Neural cell (in vitro differentiated cells): ENCODE measurements around the gene PSMD11.

Experiments used
- EZH2 ChIP-seq: fragments of 200-600, 300-800 bp; shearing (Covaris generic), sonication (generic); IDR thresholded peaks from 2 replicates; pipeline ENCODE4 v1.6.1; 2014; ENCODE audit warnings: antibody characterized with exemption, low read length, borderline replicate concordance, mild to moderate bottlenecking; ENCODE audit not compliant: insufficient read depth, poor library complexity, severe bottlenecking
- POLR2AphosphoS5 ChIP-seq: IDR thresholded peaks from 2 replicates; pipeline ENCODE4 v1.6.1; 2012
- SMC3 ChIP-seq: fragments of 450-650 bp; conservative IDR thresholded peaks from 2 replicates; pipeline ENCODE4 v1.6.1; 2014; ENCODE audit warnings: antibody characterized with exemption, mild to moderate bottlenecking, moderate library complexity; ENCODE audit not compliant: poor library complexity
- TAF1 ChIP-seq: IDR thresholded peaks from 2 replicates; pipeline ENCODE4 v1.6.1; 2012; ENCODE audit warnings: low read depth
- TF ChIP-seq, protein P1 (sequence below): fragments of 450-650 bp; IDR thresholded peaks from 2 replicates; pipeline ENCODE4 v1.5.1; 2014; ENCODE audit warnings: antibody characterized with exemption, mild to moderate bottlenecking, moderate library complexity; ENCODE audit not compliant: poor library complexity, severe bottlenecking
- TF ChIP-seq, protein P2 (sequence below): IDR thresholded peaks from 2 replicates; pipeline ENCODE4 v1.6.1; 2012; ENCODE audit warnings: borderline replicate concordance

DNA sequence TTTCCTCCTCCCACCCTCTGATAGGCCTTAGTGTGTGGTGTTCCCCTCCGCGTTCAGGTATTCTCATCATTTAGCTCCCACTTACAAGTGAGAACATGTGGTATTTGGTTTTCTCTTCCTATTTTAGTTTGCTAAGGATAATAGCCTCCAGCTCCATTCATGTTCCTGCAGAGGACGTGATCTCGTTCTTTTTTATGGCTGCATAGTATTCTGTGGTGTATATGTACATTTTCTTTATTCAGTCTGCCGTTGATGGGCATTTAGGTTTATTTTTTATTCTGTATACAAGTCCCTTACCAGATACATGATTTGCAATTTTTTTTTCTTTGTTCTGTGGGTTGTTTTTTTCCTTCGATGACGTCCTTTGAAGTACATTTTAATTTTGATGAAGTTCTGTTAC, 23.6 kb downstream of the PSMD11 start:
- TF ChIP-seq, protein P1, sequence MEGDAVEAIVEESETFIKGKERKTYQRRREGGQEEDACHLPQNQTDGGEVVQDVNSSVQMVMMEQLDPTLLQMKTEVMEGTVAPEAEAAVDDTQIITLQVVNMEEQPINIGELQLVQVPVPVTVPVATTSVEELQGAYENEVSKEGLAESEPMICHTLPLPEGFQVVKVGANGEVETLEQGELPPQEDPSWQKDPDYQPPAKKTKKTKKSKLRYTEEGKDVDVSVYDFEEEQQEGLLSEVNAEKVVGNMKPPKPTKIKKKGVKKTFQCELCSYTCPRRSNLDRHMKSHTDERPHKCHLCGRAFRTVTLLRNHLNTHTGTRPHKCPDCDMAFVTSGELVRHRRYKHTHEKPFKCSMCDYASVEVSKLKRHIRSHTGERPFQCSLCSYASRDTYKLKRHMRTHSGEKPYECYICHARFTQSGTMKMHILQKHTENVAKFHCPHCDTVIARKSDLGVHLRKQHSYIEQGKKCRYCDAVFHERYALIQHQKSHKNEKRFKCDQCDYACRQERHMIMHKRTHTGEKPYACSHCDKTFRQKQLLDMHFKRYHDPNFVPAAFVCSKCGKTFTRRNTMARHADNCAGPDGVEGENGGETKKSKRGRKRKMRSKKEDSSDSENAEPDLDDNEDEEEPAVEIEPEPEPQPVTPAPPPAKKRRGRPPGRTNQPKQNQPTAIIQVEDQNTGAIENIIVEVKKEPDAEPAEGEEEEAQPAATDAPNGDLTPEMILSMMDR = no peak
- TF ChIP-seq, protein P2, sequence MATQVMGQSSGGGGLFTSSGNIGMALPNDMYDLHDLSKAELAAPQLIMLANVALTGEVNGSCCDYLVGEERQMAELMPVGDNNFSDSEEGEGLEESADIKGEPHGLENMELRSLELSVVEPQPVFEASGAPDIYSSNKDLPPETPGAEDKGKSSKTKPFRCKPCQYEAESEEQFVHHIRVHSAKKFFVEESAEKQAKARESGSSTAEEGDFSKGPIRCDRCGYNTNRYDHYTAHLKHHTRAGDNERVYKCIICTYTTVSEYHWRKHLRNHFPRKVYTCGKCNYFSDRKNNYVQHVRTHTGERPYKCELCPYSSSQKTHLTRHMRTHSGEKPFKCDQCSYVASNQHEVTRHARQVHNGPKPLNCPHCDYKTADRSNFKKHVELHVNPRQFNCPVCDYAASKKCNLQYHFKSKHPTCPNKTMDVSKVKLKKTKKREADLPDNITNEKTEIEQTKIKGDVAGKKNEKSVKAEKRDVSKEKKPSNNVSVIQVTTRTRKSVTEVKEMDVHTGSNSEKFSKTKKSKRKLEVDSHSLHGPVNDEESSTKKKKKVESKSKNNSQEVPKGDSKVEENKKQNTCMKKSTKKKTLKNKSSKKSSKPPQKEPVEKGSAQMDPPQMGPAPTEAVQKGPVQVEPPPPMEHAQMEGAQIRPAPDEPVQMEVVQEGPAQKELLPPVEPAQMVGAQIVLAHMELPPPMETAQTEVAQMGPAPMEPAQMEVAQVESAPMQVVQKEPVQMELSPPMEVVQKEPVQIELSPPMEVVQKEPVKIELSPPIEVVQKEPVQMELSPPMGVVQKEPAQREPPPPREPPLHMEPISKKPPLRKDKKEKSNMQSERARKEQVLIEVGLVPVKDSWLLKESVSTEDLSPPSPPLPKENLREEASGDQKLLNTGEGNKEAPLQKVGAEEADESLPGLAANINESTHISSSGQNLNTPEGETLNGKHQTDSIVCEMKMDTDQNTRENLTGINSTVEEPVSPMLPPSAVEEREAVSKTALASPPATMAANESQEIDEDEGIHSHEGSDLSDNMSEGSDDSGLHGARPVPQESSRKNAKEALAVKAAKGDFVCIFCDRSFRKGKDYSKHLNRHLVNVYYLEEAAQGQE = no peak
- TF ChIP-seq EZH2 = no peak
- TF ChIP-seq SMC3 = no peak
- no peak for TF ChIP-seq POLR2AphosphoS5
- TF ChIP-seq TAF1 = no peak
